ENCODE results near the gene MAP4K4.

Gene MAP4K4

DNA sequence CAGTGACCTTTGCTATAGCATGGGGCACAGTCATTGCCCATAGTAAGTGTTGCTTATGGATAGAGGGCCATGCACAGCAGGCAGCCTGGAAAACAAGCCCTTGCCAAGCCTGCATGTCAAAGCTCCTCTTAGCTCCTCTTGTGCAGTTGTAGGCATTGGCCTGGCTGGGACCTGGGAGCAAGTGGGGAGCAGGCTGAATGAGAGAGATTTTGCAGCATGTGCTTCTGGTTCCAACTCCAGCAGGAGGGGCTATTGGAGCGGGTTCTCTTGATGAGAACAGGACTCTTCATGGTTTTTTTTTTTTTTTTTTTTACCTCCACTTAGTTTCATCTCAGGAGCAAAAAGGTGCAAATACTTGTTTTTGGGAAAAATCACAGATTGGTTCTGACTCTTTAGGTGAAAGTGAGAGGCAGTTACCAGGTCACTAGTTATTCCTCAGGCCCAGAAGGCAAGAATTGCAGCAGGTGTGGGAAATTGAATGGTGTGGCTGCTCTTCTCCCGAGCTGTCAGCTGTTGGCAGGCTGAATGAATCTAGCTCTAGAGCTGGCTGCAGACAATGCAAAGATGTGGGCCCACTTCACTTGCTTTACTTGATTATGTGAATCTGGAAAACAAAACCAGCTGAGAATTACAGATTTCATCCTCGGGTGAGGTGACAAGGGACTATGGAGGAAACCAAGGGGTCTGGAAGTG lies 95.9 kb downstream of the MAP4K4 start:
- no peak for DNase-seq

DNA sequence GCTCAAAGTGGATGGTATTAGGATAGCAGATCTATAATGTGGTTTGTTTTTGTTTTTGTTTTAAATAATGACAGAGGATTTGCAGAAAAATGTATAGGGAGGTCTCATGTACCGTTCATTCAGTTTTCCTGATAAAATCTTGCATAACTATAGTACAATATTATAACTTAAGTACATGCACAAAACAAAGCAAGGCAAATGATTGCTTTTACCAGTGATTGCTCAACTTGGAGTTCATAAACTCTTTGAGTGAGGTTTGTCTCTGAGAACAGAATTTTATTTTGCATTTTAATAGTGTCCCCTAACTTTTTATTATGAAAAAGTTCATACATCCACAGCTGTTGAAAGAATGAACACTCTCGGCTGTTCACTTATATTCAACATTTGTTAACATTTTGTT lies 96.6 kb downstream of the MAP4K4 start:
- DNase-seq, result no peak

DNA sequence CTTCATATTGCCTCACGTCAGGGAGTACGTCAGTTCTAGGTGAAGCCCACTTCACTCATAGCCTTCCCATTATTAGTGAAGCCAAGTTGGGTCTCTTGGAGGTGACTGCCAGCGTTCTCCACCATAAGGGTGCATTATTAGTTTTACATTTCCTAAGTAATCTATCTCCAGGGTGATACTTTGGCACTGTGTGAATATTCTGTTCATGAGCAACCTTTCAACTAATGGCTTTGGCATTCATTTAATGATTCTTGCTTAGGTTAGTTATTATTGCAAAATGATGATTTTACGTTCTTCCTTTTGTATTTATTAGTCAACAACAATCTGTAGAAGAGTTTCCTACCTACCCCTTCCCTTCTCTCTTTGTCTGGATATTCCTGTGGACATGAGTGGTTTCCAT lies 97.5 kb downstream of the MAP4K4 start:
- no peak for DNase-seq

DNA sequence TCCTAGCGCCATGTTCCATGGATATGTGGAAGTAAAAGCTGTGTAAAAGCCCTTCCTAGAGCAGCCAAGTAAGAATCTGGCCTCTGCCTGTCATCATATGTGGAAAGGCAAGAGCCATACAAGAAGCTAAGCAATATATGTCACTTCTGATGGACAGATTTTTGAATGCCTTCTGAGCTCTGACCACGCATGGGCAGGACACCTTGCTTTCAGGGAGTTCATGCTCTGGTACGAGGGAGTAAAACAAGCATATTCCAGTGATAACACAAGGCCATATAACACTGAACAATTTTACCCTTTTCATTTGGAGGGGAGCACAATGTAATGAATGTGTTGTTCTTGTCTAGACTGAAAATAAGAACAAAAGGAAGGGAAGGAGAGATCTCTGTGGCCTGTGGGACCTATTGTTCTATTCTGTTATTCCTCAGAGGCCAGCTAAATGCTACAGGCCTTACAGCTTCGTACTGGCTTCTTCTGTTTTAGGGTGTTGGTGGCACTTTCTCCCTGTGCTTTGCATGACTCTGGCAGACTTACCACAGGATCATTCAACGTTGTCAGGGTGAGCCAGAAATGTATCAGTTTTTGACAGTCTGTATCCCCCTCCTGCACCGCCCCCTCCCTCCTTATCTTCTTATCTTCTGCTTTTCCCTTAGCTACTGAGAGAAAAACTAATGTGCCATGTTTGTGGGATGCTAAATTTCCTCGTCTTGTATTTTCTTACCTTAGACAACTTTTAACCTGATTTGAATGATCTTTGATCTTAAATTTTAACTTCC lies 99.5 kb downstream of the MAP4K4 start:
- no peak for DNase-seq

DNA sequence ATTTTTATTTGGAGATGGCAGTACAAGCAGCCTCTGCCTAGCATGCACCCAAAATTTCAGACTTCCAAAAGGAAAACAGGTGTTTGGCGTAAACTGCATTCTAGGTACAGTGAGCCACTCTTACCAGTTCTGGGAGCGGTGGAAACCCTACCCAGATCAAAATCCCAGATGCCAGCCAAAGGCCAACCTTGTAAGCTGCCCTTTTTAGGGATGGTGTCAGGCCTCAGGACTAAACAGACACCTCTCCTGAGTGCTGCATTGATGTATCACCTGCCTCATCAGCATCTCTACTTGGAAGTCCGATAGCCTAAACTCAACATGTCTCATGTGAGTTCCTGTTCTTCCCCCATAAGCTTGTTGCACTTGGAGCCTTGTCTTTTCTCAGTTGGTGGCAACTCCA lies 104.0 kb downstream of the MAP4K4 start:
- no peak for DNase-seq

DNA sequence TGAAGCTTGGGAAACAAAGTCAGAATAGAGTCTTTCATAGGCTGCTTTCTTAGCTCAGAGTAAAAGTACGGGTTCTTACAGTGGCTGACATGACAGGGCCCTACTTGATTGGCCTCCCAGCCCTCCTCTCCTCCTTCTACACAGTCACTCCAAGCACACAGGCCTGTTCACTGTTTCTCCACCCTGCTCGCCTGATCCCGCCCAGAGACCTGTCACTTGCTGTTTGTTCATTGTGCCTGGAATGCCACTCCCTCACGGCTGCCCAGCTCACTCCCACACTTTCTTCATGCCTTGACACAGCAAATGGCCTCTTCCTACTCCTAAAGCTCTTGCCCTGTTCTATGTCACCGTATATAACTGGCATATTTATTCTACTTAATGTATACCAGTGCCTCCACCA lies 104.8 kb downstream of the MAP4K4 start:
- DNase-seq, result peak; percentile 37

DNA sequence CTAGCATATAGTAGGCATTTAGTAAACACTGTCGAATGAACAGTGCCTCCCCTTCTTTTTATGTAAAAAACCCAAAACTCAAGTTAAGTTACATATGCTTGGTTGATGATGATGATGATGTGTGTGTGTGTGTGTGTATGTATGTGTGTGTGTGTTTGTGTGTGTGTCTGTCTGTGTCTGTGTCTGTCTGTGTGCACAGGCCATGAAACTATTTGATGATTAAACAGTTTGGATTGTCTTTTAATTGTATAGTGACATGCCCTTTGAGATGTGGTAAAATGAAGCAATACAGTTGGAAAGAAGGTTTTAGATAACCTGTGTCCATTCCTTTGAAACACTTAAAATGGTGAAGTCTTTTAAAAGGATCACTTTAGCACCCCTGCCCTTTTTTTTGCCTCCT lies 105.6 kb downstream of the MAP4K4 start:
- no peak for DNase-seq

DNA sequence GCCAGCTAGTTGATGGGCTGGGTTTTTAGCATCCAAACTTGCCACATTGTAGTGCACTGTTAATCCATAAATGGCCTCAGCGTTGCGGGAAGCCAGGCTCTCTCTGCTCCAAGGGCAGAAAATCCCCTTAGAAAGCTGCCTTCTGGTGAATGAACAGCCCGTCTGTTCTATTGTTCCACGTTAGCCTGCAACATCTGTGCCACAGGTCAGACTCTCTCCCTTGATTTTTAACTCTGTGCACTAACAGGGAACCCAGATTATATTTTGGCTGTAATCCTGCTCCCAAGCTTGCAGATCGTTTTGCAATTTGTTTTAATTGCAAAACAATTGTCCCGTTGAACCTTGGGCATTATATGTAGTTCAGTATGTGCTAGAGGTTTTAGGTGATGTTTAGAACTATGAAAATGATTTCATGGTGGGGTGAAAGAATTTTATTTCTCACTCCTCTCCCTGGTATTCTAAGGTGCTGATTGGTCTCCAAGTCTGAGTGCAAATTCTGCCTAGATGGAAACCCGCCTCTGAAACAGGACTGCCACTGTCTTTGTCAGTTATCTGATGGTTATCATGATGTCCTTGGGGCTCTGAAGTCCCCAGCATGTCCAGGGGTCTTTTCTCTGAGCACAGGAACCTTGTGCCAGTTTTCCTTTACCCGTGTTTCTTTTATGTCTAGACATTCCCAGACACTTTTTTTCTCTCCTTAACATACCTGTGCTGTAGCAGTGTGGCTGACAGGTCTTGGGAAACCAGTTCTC lies 106.6 kb downstream of the MAP4K4 start:
- peak; percentile 51 for DNase-seq

DNA sequence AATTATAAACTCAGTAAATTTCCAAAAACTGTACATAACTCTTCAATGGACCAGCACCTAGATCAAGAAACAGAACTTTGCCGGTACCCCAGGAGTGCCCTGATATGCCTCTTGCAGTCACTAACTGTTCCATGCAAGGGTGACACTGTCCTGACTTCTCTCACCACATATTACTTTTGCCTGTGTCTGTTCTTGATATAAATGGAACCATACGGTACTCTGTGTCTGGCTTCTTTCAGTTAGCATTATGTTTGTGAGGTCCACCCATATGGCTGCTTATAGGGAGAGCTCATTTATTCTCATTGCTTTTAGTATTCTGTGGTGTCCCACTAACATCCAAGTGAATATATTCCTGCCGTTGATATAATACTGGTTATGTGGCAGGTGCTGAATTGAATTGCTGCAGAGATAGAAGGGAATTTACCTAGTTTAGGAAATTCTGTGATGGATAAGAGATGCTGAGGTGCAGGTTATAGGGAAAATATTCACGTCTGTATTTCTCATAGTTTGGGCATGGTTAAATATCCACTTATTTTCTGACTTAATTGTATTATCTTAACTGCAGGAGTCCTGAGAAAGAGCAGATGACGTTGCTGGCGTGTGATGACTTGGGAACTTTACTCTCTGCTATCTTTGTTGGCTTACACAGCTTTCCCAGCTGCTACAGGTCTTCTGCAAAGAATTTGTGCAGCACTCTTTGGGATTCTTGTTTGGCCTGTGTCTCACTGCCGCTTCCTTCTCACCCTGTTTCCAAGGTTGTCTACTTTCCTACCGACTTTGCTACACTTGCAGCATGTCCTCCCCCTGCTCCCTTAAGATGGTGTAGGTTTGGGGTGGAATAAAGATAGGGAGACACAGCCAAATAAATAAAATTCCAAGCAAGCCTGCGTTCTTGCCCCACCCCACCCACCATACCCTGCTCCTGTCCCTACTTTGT lies 107.9 kb downstream of the MAP4K4 start:
- no peak for DNase-seq

DNA sequence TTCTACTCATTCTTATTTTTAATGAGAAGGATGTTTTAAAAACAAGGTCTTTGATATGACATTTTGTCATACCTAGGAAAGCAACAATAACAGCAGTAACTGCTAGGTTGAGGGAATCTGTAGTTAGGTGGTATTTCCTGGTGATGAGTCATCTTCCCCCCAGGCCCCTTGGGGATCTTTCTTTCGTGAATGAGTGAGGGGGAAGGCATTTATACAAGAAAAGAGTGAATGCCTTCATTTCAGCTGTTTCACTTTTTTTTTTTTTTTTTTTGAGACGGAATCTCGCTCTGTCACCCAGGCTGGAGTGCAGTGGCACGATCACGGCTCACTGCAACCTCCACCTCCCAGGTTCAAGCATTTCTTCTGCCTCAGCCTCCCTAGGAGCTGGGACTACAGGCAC lies 108.6 kb downstream of the MAP4K4 start:
- DNase-seq, result no peak

DNA sequence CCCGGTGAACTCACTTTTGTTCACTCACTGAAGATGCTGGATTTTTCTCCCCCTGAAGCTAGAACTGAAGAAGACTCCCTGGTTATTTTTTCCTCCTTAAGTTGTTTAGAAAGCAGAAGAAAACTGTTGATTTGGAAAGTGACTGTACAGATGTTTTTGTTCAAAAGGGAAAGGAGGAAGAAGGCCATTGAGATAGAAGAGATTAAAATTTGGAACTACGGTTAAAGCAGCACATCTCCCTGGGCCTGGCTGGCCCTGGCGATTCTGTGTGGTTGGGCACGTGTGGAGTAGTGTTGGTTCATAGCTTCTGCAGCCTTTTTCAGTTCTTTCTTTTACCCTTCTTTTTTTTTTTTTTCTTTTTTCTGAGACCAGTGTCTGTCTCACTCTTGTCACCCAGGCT lies 109.2 kb downstream of the MAP4K4 start:
- DNase-seq, result no peak

DNA sequence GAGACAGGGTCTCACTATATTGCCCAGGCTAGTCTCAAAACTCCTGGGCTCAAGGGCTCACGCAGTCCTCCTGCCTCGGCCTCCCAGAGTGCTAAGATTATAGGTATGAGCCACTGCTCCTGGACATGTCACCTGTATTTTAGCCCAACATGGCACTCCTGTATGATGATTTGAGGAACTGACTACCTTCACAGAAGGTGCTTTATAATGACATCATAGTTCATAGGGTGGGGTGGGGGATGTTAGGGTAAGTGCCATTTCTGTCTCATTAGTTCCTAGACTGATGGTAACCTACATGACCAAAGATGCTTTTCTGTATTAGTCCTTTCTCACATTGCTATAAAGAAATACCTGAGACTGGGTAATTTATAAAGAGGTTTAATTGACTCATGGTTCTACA lies 109.7 kb downstream of the MAP4K4 start:
- DNase-seq, result no peak

DNA sequence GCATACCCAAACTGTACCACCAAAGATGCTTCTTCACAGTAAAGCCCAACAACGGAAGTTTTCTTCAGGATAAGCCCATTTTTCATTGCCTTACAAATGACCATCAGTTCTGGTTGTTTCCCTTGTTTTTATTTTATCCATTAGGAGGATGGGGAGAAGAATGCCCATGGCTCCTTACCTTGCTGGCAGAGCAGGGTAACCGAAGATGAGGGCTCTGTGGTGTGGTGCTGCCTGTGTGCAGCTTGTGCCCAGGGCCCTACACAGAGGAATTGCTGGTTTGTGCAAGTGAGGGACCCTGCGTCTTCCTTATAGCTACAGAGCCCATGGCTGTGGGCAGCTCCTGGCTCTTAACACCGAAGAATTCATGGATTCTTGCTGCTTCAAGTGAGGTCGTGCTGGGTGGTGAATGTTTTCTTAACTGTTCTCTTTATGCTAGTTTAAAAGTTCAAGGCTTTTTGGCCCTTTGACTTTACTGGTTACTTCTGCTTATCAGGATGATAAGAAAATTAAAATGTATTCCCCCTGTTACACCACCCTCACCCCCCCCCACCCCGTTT lies 110.6 kb downstream of the MAP4K4 start:
- DNase-seq, result no peak

DNA sequence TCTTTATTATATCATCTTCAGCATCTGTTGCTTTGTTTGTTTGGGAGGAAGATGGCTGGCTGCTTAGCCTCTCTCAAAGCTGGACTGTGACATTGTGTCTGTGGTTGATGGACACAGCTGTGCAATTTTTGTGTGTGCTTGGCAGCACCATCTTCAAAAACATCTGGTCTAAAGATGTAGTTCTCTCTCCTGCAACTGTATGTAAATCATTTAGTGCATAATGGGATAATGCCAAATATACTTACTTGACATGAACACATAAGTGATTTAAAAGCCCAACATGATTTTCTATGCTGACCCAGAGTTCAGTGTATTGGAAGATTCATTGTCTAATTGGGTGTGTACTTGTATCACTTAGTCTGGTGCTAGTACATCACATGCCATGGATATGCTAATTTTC lies 112.2 kb downstream of the MAP4K4 start:
- no peak for DNase-seq

DNA sequence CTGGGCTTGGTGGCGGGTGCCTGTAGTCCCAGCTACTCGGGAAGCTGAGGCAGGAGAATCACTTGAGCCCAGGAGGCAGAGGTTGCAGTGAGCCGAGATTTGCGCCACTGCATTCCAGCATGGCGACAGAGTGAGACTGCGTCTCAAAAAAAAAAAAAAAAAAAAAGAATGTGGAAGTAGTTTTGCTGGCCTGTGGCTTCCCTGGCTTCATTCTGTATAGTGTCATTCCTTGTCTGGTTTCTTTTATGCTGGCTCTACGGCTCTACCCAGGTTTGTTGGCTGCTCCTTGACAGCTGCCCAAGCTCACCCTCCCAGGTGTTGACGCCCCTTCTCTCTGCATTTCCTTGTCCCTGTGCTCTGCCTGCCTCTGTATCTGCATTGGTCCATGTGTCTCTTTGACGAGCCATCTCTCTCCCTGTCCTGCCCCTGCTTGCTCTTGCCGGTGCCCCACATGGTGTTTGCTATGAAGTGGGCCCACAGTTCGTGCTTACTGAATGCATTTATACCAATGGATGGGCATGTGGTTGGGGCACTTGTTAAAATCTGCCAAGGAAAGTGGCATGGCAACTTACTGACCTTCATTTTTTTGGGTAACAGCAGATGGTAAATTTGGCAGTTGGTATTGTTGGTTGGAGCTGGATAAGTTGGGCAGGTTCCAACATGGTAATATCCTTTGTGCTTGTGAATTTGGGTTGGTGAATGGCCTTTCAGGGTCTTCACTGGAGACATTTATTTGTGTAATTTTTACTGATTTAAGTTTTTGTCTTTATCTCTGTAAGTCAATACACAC lies 113.9 kb downstream of the MAP4K4 start:
- no peak for DNase-seq

DNA sequence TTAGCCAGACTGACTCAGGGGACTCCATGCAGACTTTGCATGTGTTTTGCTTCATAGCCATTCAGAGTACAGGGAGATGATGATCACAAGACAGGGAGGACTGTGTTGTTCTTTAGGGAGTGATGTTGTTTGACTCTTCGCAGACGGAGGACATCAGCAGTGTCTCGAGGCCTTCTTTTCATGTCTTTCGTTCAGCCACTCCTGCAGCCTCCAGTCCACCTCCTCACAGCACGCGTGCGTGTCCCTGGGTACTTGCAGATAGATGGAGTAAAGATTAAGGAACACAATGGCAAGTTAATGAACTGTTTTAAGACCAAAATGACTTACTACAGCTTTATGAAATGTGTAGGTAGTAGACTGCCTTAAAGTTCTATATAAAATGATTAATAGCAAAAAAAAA lies 114.7 kb downstream of the MAP4K4 start:
- DNase-seq, result no peak

DNA sequence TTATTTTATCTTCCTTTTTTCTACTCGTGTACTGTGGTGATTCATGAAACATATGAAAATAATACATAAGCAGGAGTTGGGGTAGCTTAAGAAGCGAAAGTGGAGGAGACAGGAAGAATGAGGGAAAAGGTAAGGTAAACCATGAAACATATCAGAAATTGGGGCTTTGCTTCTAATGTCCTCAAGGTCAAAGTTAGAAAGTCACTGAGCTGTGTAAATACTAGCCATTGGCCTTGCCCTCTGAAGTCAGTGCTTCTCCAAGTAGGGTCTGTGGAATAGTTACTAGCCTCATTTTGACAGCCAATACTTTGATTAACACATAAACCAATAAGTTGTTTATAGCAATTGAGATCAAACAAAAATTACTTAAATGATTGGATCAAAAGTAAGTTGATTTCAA lies 117.2 kb downstream of the MAP4K4 start:
- no peak for DNase-seq

DNA sequence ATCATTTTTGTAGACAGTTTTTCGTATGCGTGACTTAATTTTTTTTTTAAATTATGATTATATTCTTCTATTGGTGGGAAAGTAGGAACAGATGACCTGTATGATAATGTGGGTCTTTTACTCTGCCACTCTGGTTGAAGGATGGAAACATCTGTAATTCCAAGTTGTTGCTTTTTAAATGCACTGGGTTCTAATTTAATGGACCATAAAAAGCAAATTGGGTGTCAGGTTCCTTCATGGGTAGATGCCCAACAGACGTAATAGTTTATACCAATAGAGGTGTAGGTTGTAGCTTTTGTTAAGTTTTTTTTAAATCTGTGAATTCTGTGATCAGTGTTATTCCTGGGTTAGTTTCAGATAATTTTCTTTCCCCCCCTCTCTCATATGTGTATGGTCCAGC lies 117.6 kb downstream of the MAP4K4 start:
- no peak for DNase-seq

DNA sequence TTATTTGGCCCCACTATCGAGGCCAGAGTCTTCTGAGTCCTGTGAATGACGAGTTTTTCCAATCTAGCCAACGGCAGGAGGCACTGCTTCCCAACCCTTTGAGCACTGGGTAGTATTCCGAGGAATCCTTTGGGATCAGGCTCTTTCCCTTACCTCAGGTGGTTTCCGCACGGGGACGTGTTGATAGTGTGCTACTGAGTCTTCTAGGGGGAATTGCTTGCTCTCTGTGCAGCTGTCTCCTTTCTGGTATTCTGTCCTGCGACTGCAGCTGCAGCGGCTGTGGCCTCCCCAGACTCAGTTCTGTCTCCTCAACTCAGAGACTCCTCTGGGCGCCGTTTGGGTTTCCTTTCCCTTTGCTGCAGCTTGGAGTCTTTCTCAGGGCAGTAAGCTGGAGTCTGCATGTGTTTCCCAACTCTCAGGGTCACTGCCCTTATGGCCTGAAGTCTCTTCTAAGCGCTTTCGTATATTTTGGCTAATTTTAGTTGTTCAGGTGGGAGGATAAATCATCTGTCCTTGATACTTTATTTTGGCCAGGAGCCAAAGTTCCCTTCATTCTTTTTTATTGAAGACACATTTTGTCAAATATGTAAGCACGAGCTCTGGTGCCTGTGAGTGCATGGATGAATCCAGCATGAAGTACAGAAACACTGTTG lies 118.4 kb downstream of the MAP4K4 start:
- no peak for DNase-seq

DNA sequence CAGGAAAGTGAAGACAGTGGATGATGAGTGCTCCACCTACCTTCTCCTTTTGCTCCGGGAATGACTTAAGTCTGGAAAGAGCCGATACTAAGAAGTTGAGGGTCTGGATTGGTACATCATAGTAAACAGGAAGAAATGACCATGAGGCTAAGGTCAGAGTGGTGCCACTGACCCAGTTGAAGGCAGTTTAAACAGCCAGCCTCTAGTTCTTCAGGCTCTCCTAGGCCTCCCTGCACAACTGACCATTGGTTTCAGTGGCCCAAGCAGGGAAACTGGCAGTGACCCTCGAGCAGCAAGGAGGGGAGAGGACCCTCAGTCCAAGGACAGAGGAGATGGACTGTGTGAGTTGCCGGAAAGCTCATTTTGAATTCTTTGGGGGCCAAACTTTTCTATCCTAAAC lies 119.1 kb downstream of the MAP4K4 start:
- DNase-seq, result no peak

DNA sequence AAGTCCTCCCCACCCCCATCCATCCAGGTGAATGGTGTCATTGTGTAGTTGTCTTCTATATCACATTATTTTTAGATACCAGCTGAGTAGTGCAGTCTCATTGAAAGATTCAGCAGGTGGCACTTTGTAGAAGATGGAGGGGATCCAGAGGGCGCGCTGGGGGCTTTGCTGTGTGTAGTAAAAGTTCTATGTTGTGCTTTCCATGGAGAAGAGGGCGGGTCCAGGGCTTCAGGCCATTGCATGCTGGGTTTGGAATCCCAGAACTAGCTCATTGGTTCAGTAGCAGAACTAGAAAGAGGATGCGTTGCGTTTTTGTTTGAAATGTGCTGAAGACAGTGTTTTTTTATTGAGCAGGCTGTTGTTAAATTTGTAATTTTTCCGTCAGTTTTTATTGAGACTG lies 120.0 kb downstream of the MAP4K4 start:
- no peak for DNase-seq
